ENCODE measurements around the gene PSMD3.
"Not testable (repeated sequence)": the region's sequence is repeated elsewhere in the genome, so short reads cannot be mapped to it uniquely, and the experiment has no call there.

The PSMD3 gene

DNA sequence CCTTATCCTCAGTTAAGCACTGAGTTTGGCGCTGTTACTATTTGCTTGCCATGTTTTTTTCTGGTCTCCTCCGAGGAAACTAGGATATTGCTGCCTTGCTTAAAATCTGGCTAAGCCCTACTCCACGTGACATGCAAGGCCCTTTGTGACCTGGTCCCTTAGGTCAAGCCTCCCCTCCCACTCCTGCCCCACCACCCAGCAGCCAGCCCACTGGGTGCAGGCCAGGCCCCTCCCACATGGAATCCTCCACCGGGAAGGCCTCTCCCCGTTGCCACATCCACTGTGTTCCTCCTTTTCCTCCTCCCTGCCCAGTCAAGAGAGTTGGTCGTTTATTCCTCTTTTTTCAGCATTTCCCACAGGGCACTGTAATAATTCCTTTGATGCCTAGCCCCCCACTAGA lies 16.2 kb downstream of the PSMD3 start:
- H3K27me3 ChIP-seq, result no peaks in the 10 kb centered on the region
- peaks cover 60 to 72% (median 62%) of the 10 kb centered on the region in 3 donors for H3K36me3 ChIP-seq
- H3K9me3 ChIP-seq, result no peaks in the 10 kb centered on the region
- no peaks in the 10 kb centered on the region for H3K4me1 ChIP-seq
- TF ChIP-seq, protein P1, sequence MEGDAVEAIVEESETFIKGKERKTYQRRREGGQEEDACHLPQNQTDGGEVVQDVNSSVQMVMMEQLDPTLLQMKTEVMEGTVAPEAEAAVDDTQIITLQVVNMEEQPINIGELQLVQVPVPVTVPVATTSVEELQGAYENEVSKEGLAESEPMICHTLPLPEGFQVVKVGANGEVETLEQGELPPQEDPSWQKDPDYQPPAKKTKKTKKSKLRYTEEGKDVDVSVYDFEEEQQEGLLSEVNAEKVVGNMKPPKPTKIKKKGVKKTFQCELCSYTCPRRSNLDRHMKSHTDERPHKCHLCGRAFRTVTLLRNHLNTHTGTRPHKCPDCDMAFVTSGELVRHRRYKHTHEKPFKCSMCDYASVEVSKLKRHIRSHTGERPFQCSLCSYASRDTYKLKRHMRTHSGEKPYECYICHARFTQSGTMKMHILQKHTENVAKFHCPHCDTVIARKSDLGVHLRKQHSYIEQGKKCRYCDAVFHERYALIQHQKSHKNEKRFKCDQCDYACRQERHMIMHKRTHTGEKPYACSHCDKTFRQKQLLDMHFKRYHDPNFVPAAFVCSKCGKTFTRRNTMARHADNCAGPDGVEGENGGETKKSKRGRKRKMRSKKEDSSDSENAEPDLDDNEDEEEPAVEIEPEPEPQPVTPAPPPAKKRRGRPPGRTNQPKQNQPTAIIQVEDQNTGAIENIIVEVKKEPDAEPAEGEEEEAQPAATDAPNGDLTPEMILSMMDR (IDR thresholded peaks at IDR 0.05), result no peak
- intact Hi-C loops (cut with DNase I; ENCODE audit: low total_unique reads), result no loop called here
- no peak overlapping the region for H3K27ac ChIP-seq
- DNase-seq, result peak in 1 of 2 donors; percentile 54
- H3K4me3 ChIP-seq, result no peak overlapping the region

DNA sequence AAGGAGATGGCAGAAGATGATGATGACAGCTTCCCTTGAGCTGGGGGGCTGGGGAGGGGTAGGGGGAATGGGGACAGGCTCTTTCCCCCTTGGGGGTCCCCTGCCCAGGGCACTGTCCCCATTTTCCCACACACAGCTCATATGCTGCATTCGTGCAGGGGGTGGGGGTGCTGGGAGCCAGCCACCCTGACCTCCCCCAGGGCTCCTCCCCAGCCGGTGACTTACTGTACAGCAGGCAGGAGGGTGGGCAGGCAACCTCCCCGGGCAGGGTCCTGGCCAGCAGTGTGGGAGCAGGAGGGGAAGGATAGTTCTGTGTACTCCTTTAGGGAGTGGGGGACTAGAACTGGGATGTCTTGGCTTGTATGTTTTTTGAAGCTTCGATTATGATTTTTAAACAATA lies 16.9 kb downstream of the PSMD3 start:
- Histone ChIP-seq H3K4me3 (no peak overlapping the region), H3K27ac (no peak overlapping the region), H3K27me3 (no peaks in the 10 kb centered on the region), H3K36me3 (peaks cover 54 to 65% (median 54%) of the 10 kb centered on the region in 3 donors), H3K4me1 (no peaks in the 10 kb centered on the region), H3K9me3 (no peaks in the 10 kb centered on the region)
- DNase-seq, result no peak
- TF ChIP-seq, protein P1 (IDR thresholded peaks at IDR 0.05), result no peak
- intact Hi-C loops (cut with DNase I; ENCODE audit: low total_unique reads), result no loop called here

DNA sequence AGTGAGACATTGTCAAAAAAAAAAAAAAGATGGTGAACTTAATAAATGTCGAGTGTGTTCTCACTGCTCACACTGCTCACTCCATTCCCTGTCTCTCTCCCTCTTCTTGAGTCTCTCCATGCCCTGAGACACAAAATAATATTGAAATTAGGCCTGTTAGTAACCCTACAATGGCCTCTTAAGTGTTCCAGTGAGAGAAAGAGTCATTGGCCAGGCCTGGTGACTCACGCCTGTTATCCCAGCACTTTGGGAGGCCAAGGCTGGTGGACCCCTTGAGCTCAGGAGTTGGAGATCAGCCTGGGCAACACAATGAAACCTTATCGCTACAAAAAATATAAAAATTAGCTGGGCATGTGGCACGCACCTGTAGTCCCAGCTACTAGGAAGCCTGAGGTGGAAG lies 18.5 kb downstream of the PSMD3 start:
- no peak overlapping the region for H3K4me3 ChIP-seq
- no peaks in the 10 kb centered on the region for H3K27me3 ChIP-seq
- DNase-seq, result no peak
- H3K9me3 ChIP-seq, result no peaks in the 10 kb centered on the region
- H3K36me3 ChIP-seq, result peaks cover 38 to 50% (median 39%) of the 10 kb centered on the region in 3 donors
- H3K4me1 ChIP-seq, result no peaks in the 10 kb centered on the region
- no peak overlapping the region for H3K27ac ChIP-seq
- TF ChIP-seq, protein P1 (IDR thresholded peaks at IDR 0.05), result no peak
- intact Hi-C loops (cut with DNase I; ENCODE audit: low total_unique reads), result no loop called here

DNA sequence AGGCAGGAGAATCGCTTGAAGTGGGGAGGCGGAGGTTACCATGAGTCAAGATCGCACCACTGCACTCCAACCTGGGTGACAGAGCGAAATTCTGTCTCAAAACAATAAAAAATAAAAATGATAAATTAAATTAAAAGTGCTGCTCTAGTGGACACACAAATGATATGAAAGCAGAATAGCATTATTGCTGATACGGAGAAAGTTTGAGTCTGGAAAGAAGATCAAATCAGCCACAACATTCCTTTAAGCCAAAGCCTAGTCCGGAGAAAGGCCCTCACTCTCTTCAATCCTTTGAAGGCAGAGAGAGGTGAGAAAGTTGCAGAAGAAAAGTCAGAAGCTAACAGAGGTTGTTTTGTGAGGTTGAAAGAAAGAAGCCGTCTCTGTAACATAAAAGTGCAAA lies 19.6 kb downstream of the PSMD3 start:
- no peaks in the 10 kb centered on the region for H3K9me3 ChIP-seq
- H3K36me3 ChIP-seq, result peaks cover 28 to 39% (median 28%) of the 10 kb centered on the region in 3 donors
- TF ChIP-seq, protein P1 (IDR thresholded peaks at IDR 0.05), result no peak
- no peaks in the 10 kb centered on the region for H3K4me1 ChIP-seq
- intact Hi-C loops (cut with DNase I; ENCODE audit: low total_unique reads), result no loop called here
- no peak overlapping the region for H3K4me3 ChIP-seq
- H3K27me3 ChIP-seq, result no peaks in the 10 kb centered on the region
- DNase-seq, result no peak
- H3K27ac ChIP-seq, result no peak overlapping the region

DNA sequence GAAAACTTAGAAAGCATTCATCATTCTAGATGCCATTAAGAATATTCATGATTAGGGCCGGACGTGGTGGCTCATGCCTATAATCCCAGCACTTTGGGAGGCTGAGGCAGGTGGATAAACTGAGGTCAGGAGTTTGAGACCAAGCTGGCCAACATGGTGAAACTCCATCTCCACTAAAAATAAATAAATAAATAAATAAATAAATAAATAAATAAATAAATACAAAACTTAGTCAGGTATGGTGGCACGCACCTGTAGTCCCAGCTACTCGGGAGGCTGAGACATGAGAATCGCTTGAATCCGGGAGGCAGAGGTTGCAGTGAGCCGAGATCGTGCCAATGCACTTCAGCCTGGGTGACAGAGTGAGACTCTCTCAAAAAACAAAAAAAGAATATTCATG lies 20.7 kb downstream of the PSMD3 start:
- H3K9me3 ChIP-seq; H3K27me3 ChIP-seq; DNase-seq; H3K4me1 ChIP-seq; H3K27ac ChIP-seq; H3K4me3 ChIP-seq; intact Hi-C loops (cut with DNase I; ENCODE audit: low total_unique reads): not testable (repeated sequence)
- H3K36me3 ChIP-seq, result peaks cover 16 to 27% (median 16%) of the 10 kb centered on the region in 3 donors

DNA sequence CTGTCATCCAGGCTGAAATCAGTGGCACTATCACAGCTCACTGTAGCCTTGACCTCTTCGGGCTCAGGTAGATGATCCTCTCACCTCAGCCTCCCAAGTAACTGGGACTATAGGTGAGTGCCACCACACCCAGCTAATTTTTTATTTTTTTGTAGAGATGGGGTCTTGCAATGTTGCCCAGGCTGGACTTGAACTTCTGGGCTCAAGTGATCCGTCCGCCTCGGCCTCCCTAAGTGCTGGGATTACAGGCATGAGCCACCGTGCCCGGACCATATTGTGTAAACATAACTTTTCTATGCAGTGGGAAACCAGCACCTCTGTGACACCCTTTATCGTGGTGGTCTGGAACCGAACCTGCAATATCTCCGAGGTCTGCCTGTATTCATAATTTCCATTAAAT lies 23.5 kb downstream of the PSMD3 start:
- Histone ChIP-seq H3K36me3 (no peaks in the 10 kb centered on the region), H3K4me1 (no peaks in the 10 kb centered on the region), H3K9me3 (no peaks in the 10 kb centered on the region), H3K27ac (no peak overlapping the region), H3K27me3 (no peaks in the 10 kb centered on the region), H3K4me3 (no peak overlapping the region)
- TF ChIP-seq, protein P1 (IDR thresholded peaks at IDR 0.05), result no peak
- intact Hi-C loops (cut with DNase I; ENCODE audit: low total_unique reads), result no loop called here
- DNase-seq, result no peak

Measured in tibial artery (tissue), 4 donors.